ENCODE results near the gene B4GALT2. TPM values are rescaled to one million over a fixed set of nuclear protein-coding genes. Genes with fewer than 3 reads are reported as not detected.

The B4GALT2 gene
- total RNA-seq, 1 experiment from 2014 or later = 70.9 TPM

DNA sequence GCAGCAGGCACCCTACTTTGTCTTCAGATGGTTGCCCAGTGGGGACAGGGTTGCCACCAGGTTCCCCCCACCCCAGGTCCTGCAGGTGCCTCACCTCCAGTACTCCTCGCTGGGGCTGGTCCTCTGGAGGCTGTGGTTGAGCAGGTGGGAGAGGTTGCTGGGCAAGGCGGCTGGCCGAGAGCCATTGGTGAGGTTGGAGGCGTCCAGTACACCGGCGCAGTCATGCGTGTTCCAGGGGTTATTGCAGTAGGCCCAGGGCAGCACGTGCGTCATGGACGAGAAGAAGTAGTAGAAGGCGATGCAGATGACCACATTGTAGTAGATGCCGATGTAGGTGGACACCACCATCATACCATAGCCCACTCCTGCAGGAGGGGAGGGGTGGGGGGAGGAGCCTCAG is 29.2 kb downstream of the B4GALT2 start:
- Histone ChIP-seq H3K27me3 (ENCODE audit: insufficient read depth, low read length) (no peaks in the 10 kb centered on the region), H2BK12ac (ENCODE audit: insufficient read length, low read depth, low read length) (no peak overlapping the region), H2AK5ac (ENCODE audit: insufficient read length, low read length) (no peak overlapping the region), H3K14ac (ENCODE audit: insufficient read depth, low read length) (no peak overlapping the region), H3K23ac (ENCODE audit: insufficient read length, low read depth, low read length) (no peak overlapping the region), H2AFZ (ENCODE audit: low read length) (no peak overlapping the region), H3K9ac (ENCODE audit: extremely low read depth, insufficient read length, low read length) (no peak overlapping the region), H3K23me2 (ENCODE audit: insufficient read length, low read depth, low read length, poor library complexity, severe bottlenecking) (no peaks in the 10 kb centered on the region), H3K79me2 (ENCODE audit: insufficient read depth, low read length) (no peaks in the 10 kb centered on the region), H3K9me3 (ENCODE audit: control insufficient read depth, low read depth, low read length) (no peaks in the 10 kb centered on the region), H2BK5ac (ENCODE audit: insufficient read length, low read length) (no peak overlapping the region), H3K27ac (ENCODE audit: insufficient read length, low read depth, low read length) (no peak overlapping the region), H2BK120ac (ENCODE audit: low read depth, low read length, poor library complexity, severe bottlenecking) (no peak overlapping the region), H3K4me1 (ENCODE audit: insufficient read depth, low read length) (peaks cover 3% of the 10 kb centered on the region; the same call in 1 of the 2 replicates), H2BK20ac (ENCODE audit: low read depth, low read length, poor library complexity, severe bottlenecking) (no peak overlapping the region), H3K56ac (ENCODE audit: insufficient read length, low read depth, low read length) (no peak overlapping the region), H4K91ac (ENCODE audit: insufficient read length, low read depth, low read length) (no peak overlapping the region), H2BK15ac (ENCODE audit: low read depth, low read length) (no peak overlapping the region), H4K8ac (replicated peaks; ENCODE audit: insufficient read length, low read depth, low read length) (no peak overlapping the region), H3K4ac (ENCODE audit: low read depth, low read length) (no peak overlapping the region), H4K20me1 (ENCODE audit: control insufficient read depth, insufficient read depth, insufficient read length) (no peaks in the 10 kb centered on the region), H3K18ac (ENCODE audit: insufficient read length, low read depth, low read length) (no peak overlapping the region), H3K4me2 (ENCODE audit: insufficient read depth, insufficient read length, low read length) (no peak overlapping the region), H4K5ac (ENCODE audit: insufficient read length, low read depth, low read length) (no peak overlapping the region), H3K79me1 (ENCODE audit: insufficient read depth, low read depth, low read length, poor library complexity, severe bottlenecking) (no peaks in the 10 kb centered on the region), H3T11ph (ENCODE audit: low read length) (no peak overlapping the region)
- Mint-ChIP-seq H3K27me3 (ENCODE audit: low read depth) (no peaks in the 10 kb centered on the region; the same call in 1 of the 2 replicates), H3K4me3 (peak overlapping the region in 1 of 2 experiments; percentile 38; a peak in 2 of 5 replicates), H3K9me3 (no peaks in the 10 kb centered on the region), H3K4me1 (peaks cover 8 to 11% of the 10 kb centered on the region in 2 experiments), H3K27ac (no peak overlapping the region; a peak in 2 of 7 replicates), H3K36me3 (ENCODE audit: insufficient read depth in 1 of 3, low read depth in 3 of 3) (peaks cover 11 to 36% (median 28%) of the 10 kb centered on the region in 3 experiments)
- TF ChIP-seq, protein P1, sequence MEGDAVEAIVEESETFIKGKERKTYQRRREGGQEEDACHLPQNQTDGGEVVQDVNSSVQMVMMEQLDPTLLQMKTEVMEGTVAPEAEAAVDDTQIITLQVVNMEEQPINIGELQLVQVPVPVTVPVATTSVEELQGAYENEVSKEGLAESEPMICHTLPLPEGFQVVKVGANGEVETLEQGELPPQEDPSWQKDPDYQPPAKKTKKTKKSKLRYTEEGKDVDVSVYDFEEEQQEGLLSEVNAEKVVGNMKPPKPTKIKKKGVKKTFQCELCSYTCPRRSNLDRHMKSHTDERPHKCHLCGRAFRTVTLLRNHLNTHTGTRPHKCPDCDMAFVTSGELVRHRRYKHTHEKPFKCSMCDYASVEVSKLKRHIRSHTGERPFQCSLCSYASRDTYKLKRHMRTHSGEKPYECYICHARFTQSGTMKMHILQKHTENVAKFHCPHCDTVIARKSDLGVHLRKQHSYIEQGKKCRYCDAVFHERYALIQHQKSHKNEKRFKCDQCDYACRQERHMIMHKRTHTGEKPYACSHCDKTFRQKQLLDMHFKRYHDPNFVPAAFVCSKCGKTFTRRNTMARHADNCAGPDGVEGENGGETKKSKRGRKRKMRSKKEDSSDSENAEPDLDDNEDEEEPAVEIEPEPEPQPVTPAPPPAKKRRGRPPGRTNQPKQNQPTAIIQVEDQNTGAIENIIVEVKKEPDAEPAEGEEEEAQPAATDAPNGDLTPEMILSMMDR (conservative IDR thresholded peaks at IDR 0.05) = no peak
- WGBS (ENCODE audit: extremely low coverage, insufficient read length, low lambda C conversion rate) = no CpG with 5 or more reads among the region's 12 CpGs
- DNase-seq = no peak
